IPS-NIHi11 (cell line): Measurements from ENCODE around the gene IMPG2.

Source experiments
- DNase-seq: peaks from one replicate; pipeline ENCODE4 v3.0.0; 2012; ENCODE audit warnings: mixed read lengths, low spot score

IMPG2 gene

DNA sequence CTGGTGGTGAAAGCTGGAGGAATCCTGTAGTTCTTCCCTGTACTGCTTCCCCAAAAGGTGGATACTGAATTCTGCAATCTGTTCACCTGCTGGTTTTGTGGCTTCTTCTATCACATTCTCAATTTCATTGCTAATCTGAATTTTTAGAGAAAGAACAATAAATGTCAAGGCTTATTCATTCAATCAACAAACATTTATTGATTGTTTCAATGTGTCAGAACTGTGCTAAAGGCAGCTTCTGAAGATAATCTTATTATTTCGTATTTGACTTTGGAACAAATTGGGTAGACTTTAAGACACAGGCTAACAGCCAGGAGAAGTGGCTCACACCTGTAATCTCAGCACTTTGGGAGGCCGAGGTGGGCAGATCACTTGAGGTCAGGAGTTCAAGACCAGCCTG is 46.8 kb downstream of the IMPG2 start:
- DNase-seq: no peak

DNA sequence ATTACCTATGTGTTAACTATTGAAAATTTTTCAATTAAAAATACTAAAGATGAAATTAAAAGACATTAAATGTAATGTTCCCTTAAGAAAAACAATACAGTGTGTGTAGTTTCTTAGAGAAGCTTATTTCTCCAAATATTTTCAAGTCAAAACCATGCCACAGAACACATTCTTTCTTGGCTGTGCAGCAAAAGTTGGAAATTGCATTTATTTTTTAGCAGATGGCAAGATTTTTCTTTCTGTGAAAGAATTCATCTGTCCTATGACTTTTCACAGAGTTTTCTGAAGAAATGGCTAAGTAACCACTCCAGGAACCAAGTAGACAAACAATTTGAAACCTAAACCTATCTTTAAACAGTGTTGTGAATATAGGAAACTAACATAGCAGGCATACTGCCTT is 47.2 kb downstream of the IMPG2 start:
- no peak for DNase-seq

DNA sequence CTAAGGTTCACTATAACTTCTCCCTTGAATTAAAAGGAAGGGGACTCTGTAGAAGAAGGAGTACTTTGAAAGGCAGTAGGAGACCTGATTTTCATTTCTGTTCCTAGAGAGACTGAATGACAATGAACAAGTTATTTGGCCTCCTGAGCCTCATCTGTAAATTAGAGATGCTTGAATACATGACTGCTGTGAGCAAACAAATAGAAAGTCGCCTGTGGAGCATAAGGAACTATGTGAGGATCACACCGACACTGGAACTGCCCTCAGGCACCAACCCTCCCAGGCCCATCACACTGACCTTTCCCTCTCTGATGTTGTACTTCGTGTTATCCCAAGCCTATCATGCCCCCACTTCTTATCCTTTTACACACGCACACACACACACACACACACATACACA is 48.6 kb downstream of the IMPG2 start:
- peak; percentile 39 for DNase-seq

DNA sequence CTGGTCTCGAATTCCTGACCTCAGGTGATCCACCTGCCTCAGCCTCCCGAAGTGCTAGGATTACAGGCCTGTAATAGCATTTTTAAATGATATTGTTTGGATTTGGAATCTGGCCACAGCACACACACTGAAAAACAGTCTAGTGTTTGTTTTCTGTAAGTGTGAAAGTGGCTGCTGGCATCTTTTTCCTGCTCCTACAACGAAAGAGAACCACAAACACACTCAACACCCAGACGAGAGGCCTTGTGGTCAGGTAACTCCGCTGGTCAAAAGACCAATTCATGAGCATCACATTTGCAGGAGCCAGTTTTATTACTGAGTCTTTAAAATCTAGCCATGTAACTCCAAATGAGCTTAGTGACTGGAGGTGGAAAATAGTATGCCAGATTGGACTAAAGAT is 50.2 kb downstream of the IMPG2 start:
- DNase-seq: no peak

GRCh38 chr3:101268971-101269671 is 51.3 kb downstream of the IMPG2 start:
- no peak for DNase-seq

DNA sequence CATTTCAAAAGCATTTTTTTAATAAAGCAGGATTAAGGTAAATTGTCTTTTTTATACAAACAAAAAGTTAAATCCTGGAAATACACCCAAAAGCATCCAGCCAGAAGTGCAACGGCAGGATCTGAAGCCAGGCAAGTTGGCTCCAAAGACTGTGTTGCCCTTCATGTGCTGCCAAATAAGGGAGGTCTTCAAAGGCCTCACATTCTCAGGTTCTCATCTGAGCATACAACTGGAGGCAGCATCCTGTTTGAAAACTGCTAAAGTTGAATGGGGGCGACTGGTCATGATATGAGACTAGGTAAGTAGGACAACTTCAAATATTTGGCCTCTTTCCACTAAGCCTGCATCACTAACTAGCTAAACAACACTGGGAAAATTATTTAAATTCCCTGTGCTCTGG is 52.2 kb downstream of the IMPG2 start:
- DNase-seq: no peak

- no peak for DNase-seq
These were observed 53.8 kb downstream of the IMPG2 start for GRCh38 chr3:101266566-101266965.

DNA sequence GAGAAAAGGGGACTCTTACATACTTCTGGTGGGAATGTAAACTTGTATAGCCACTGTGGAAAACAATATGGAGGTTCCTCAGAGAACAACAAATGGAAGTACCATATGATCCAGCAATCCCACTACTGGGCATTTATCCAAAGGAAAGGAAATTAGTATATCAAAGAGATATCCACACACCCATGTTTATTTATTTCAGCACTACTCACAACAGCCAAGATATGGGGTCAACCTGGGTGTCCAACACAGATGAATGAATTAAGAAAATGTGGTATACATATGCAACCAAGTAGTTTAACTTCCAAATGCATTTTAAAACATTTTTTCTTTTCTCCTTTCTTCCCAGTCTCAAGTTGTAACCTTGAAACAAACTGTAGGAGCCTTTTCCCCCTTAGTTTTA is 54.3 kb downstream of the IMPG2 start:
- DNase-seq: no peak

DNA sequence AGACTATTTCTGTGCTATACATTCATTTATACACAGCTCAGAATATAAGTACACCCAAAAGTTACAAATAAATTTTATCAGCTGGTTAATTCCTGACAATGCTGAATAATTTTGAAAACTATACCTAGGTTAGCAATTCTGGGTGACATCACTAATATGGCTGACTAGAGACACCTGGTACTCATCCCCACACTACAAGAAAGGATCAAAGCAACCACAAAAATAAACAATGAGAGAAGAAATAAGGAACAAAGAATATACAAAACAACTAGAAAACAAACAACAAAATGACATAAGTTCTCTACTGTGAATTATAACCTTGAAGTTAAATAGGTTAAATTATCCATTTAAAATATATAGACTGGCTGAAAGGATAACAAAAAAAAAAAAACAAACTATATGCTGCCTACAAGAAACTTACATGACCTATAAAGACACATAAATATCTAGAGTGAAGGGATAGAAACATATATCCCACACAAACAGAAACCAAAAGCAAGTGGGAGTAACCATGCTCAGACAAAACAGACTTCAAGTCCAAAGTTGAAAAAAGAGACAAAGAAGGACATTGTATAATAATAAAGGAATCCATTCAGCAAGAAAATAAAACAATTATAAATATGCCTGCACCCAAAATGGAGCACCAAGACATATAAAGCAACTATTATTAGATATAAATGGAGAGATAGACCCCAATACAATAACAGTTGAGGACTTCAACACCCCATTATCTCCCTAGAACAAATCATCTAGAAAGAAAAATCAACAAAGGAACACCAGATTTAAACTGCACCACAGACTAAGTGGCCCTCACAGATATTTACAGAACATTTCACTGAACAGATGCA is 57.8 kb downstream of the IMPG2 start:
- no peak for DNase-seq

GRCh38 chr3:101261506-101261905 is 58.9 kb downstream of the IMPG2 start:
- DNase-seq: no peak

- DNase-seq: no peak
These were observed 60.7 kb downstream of the IMPG2 start for GRCh38 chr3:101259485-101260341.

DNA sequence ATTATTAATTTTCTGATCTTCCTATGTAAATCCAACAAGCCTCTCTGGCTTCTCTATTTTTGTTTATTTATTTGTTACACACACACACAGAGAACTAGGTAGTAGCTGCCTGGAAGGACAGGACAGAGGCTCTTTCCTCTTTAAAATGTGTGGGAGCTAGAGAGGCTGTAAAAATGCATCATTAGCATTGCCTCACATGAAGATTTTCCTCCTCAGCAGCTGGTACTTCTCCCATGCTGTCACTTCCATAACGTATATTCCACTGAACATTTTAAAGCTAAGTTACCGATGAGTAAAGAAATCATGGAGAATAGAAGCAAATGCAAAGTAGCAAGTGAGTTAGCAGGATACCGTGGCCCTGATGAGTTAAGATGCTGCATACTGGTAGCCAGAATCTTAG is 63.9 kb downstream of the IMPG2 start:
- no peak for DNase-seq

- no peak for DNase-seq
These were observed 64.9 kb downstream of the IMPG2 start for GRCh38 chr3:101255441-101255840.

DNA sequence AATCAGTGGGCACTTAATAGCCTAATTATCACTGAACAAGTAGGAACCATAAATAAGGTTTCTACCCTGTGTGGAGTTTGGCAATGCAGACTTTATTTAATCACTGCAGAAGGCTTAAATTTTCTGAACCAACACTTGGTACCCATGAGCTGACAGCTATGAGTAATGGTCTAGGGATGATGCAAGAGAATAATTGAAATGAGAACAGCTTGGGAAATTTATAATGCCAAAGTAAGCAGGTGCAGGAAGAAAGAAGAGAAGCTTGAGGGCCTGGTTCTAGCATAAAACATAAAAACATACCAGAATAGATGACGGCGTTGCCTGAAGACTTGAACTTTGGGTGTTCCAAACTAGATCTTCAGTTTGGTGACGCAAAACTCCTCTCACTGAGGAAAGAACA is 67.0 kb downstream of the IMPG2 start:
- DNase-seq: no peak

DNA sequence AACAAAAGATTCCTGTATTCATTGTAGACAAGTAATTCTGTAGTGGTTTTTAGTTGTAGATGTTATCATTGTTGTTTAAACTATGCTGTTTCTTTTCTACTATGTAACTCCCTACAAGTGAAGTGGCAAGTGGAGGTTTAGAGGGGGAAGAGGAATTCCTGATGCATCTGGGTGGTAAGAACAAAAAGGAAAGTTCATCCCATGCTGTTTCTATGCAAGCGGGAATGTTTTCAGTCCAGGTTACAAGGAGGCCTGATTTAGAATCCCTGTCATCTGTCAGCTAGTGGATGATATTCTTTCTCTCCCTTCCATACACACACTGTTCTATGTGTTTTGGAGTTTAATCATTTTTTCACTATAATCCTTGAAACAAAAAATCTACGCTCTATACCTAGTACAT is 67.4 kb downstream of the IMPG2 start:
- DNase-seq: peak; percentile 25

DNA sequence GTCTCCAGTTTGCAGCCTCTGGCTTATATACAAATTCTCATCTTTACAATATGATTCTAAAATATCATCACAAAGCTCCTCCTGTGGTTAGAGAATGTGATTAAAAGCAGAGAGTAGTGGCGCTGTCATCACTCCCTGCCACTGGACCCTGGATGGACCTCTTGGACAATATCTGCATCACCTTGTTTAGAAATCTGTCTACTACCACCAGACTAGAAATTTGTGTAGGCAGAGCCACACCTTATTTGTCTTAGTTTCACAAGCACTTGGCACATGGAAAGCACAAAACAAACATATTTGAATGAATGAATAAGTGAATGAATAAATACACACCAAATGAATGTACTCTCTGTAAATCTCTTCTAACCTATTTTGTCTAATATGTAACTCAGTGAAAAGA is 68.1 kb downstream of the IMPG2 start:
- DNase-seq: no peak

GRCh38 chr3:101251441-101251840 is 68.9 kb downstream of the IMPG2 start:
- DNase-seq: no peak

GRCh38 chr3:101249522-101249921 is 70.9 kb downstream of the IMPG2 start:
- no peak for DNase-seq

DNA sequence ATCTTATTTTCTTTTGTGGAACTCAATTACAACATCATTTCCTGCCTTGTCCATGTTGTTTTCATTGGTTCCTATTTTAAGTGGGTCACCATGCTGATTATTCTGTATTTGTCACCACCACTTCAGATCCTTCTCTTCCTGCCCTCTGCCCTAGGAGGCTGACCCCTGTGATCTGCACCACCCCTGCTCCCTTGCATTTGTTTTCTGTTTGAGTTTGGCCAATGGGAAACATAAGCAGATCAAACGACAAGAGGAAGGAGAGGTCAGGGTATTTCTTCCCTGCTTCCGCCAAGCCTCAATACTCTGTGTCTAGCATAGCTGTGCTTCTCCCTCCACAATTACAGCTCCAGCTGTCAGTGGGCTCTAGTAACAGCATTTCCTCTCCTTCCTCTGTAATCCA is 71.6 kb downstream of the IMPG2 start:
- DNase-seq: no peak

GRCh38 chr3:101244212-101244575 is 76.2 kb downstream of the IMPG2 start:
- no peak for DNase-seq

- no peak for DNase-seq
These were observed 76.8 kb downstream of the IMPG2 start for GRCh38 chr3:101243285-101244211.
